Brain microvascular endothelial cell (primary cell): ENCODE results near the gene MSH2.

Experiments used
- DNase-seq: peaks from one replicate; pipeline ENCODE4 v3.0.0-alpha.2; 2020
- H3K27ac ChIP-seq: fragments of 250-450 bp; sonication (Bioruptor Pico); 2 replicates; pipeline ENCODE4 v1.5.1; 2020; ENCODE audit warnings: mild to moderate bottlenecking, moderate library complexity
- H3K27me3 ChIP-seq: fragments of 250-450 bp; sonication (Bioruptor Pico); replicated peaks from 2 replicates; pipeline ENCODE4 v1.5.1; 2020; ENCODE audit warnings: mild to moderate bottlenecking
- H3K36me3 ChIP-seq: fragments of 250-450 bp; sonication (Bioruptor Pico); replicated peaks from 2 replicates; pipeline ENCODE4 v1.5.1; 2020; ENCODE audit warnings: mild to moderate bottlenecking
- H3K4me3 ChIP-seq: 2 replicates; pipeline ENCODE4 v1.5.1; 2011; ENCODE audit warnings: low read depth, mild to moderate bottlenecking, control low read depth, low read length, moderate library complexity
- CTCF ChIP-seq: IDR thresholded peaks from 2 replicates; pipeline ENCODE4 v1.5.1; 2011; ENCODE audit warnings: low read depth, mild to moderate bottlenecking, moderate library complexity, low read length, control low read depth, inconsistent platforms; ENCODE audit errors: missing control alignments
- in situ Hi-C: cut with HindIII; loops from 2 replicates; pipeline ENCODE4 v1.10.0; 2017; ENCODE audit warnings: low sequenced_read_pairs, low pct_ligation_motif_present

The MSH2 gene

DNA sequence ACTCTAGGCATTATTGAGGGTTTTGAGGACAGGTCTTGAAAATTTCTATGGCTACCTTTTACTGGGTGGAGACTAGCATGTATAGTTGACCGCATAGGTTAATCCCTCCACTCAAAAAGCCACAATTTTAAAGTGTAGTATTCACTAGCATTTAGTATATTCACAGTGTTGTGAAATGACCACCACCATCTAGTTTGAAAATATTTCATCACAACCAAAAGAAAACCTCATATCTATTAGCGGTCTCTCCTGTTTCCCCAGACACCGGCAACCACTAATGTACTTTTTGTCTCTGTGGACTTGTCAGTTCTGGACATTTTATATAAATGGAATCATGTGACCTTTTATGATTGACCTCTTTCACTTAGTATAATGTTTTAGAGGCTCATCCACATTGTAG is 53.9 kb downstream of the MSH2 start:
- H3K27ac ChIP-seq: no peak overlapping the region
- H3K4me3 ChIP-seq: no peak overlapping the region
- H3K36me3 ChIP-seq: no peaks in the 10 kb centered on the region
- no peak for DNase-seq
- in situ Hi-C loops: no loop called here
- no peaks in the 10 kb centered on the region for H3K27me3 ChIP-seq
- TF ChIP-seq CTCF: no peak

DNA sequence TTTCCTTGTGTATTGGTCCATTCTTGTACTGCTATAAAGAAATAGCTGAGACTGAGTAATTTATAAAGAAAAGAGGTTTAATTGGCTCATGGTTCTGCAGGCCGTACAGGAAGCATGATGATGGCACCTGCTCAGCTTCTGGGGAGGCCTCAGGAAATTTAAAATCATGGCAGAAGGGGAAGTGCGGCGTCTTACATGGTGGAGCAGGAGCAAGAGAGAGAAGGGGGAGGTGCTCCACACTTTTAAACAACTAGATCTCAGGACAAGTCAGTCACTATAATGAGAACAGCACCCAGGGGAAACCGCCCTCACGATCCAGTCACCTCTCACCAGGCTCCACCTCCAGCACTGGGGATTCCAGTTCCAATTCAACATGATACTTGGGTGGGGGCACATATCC is 54.3 kb downstream of the MSH2 start:
- Histone ChIP-seq H3K27me3 (no peaks in the 10 kb centered on the region), H3K36me3 (no peaks in the 10 kb centered on the region), H3K4me3 (no peak overlapping the region), H3K27ac (no peak overlapping the region)
- TF ChIP-seq CTCF: no peak
- in situ Hi-C loops: no loop called here
- no peak for DNase-seq

DNA sequence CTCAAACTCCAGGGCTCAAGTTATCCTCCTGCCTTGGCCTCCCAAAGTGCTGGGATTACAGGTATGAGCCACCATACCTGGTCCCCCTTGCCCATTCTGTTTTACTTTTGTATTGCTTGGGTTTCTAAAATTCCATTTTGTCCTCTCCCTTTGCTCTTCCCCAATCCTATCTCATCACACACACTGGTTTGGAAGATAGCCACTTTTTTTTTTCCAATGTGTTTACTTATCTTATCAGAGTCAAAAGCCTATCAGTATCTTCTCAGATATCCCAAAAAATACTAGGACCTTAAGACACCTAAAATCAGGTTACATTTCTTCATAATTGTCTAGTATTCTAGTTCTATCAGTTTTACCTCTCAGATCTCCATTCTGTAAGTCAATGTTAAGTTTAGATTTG is 56.1 kb downstream of the MSH2 start:
- H3K27ac ChIP-seq: no peak overlapping the region
- TF ChIP-seq CTCF: no peak
- no peak overlapping the region for H3K4me3 ChIP-seq
- H3K36me3 ChIP-seq: no peaks in the 10 kb centered on the region
- H3K27me3 ChIP-seq: no peaks in the 10 kb centered on the region
- DNase-seq: no peak
- in situ Hi-C loops: no loop called here

DNA sequence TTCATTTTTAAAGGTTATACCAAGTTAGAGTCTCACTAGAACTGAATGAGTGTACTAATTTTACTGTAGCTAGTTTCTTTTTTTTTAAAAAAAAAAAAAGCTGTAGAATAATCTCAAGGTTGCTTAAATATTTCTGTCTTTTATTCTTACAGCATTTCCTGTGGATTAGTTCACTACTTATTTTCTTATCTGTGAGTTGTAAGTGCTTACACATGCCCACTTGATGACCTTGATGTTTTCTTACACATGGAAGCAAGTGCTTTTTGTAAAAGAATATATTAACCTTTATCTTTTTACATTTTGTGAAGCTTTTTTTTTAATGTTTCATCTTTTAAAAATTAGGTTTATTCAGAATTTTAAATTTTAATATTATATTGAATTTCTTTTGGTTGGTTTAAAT is 57.8 kb downstream of the MSH2 start:
- Histone ChIP-seq H3K27me3 (no peaks in the 10 kb centered on the region), H3K36me3 (no peaks in the 10 kb centered on the region), H3K27ac (no peak overlapping the region), H3K4me3 (no peak overlapping the region)
- in situ Hi-C loops: no loop called here
- no peak for DNase-seq
- TF ChIP-seq CTCF: no peak

GRCh38 chr2:47471429-47472116 is 68.6 kb downstream of the MSH2 start:
- H3K27me3 ChIP-seq: no peaks in the 10 kb centered on the region
- H3K27ac ChIP-seq: no peak overlapping the region
- no peaks in the 10 kb centered on the region for H3K36me3 ChIP-seq
- no peak for TF ChIP-seq CTCF
- no peak for DNase-seq
- in situ Hi-C loops: no loop called here
- no peak overlapping the region for H3K4me3 ChIP-seq

- DNase-seq: no peak
- no peak for TF ChIP-seq CTCF
- H3K36me3 ChIP-seq: no peaks in the 10 kb centered on the region
- H3K4me3 ChIP-seq: no peak overlapping the region
- no peaks in the 10 kb centered on the region for H3K27me3 ChIP-seq
- in situ Hi-C loops: no loop called here
- H3K27ac ChIP-seq: no peak overlapping the region
These were observed 76.9 kb downstream of the MSH2 start for GRCh38 chr2:47479863-47480262.
